Tibial nerve (tissue), 4 donors: Measurements from ENCODE around the gene PCSK5.

ENCODE experiments used
- EP300 ChIP-seq, 2 donors: sonication (generic); formaldehyde crosslinking; IDR thresholded peaks; one replicate each; pipeline ENCODE4 v1.6.1; 2017; ENCODE audit warnings: antibody characterized with exemption in 2 of 2, mild to moderate bottlenecking in 1 of 2
- POLR2A ChIP-seq, 2 donors: fragments of 450-650 bp; IDR thresholded peaks; one replicate each; pipeline ENCODE4 v1.6.1; 2017; ENCODE audit warnings: antibody characterized with exemption in 2 of 2, mild to moderate bottlenecking in 2 of 2, moderate library complexity in 2 of 2
- TF ChIP-seq, protein P1 (sequence below), 5 experiments: fragments of 200-600 bp in 3 of 5; fragments of 450-650 bp in 2 of 5; sonication (generic) in 3 of 5; IDR thresholded peaks; one replicate each; pipeline ENCODE4 v1.5.1; 2016 to 2019; ENCODE audit warnings: antibody characterized with exemption in 5 of 5, mild to moderate bottlenecking in 3 of 5, moderate library complexity in 2 of 5

DNA sequence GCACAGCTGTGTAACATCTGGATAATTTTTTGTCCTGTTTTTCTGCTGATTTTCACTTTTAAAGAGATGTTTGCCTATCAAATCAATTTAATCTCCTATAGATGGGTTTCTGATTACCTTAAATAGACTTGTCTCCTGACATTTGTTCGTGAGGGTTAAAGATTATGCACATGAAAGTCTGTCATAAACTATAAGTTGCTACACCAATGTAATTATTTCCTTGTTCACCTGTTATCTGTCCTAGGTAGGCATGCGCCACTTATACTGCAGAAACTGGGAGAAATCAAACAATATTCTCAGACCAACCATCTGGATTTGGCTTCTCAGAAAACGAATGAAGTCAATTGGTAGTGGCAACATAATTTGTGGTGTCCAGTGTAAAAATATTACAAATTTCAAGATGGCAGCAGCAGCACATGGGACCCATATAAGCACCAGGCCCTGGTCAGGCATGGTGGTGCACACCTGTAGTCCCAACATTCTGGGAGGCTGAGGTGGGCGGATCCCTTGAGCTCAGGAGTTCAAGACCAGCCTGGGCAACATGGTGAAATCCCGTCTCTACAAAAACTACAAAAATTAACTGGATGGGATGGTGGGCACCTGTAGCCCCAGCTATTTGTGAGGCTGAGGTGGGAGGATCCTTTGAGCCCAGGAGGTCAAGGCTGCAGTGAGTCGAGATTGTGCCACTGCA lies 483.5 kb downstream of the PCSK5 start:
- TF ChIP-seq, protein P1, sequence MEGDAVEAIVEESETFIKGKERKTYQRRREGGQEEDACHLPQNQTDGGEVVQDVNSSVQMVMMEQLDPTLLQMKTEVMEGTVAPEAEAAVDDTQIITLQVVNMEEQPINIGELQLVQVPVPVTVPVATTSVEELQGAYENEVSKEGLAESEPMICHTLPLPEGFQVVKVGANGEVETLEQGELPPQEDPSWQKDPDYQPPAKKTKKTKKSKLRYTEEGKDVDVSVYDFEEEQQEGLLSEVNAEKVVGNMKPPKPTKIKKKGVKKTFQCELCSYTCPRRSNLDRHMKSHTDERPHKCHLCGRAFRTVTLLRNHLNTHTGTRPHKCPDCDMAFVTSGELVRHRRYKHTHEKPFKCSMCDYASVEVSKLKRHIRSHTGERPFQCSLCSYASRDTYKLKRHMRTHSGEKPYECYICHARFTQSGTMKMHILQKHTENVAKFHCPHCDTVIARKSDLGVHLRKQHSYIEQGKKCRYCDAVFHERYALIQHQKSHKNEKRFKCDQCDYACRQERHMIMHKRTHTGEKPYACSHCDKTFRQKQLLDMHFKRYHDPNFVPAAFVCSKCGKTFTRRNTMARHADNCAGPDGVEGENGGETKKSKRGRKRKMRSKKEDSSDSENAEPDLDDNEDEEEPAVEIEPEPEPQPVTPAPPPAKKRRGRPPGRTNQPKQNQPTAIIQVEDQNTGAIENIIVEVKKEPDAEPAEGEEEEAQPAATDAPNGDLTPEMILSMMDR (IDR thresholded peaks at IDR 0.05) = no peak
- TF ChIP-seq POLR2A (IDR thresholded peaks at IDR 0.05) (no peak), EP300 (IDR thresholded peaks at IDR 0.05) (no peak)
